GM18907 (cell line): ENCODE results near the gene DPEP1.
A peak's percentile ranks its signal among the peaks of the same experiment; 100 is the strongest.

Source experiments
- ATAC-seq: cut with Tn5 transposase; IDR thresholded peaks from one replicate; pipeline ENCODE4 v1.9.1; 2021; ENCODE audit warnings: mild to moderate bottlenecking, moderate library complexity; ENCODE audit not compliant: unreplicated experiment

The DPEP1 gene

GRCh38 chr16:89678258-89678657 is 64.8 kb downstream of the DPEP1 start:
- ATAC-seq = no peak

GRCh38 chr16:89685916-89686315 is 72.5 kb downstream of the DPEP1 start:
- ATAC-seq = no peak

GRCh38 chr16:89686520-89687091 is 73.2 kb downstream of the DPEP1 start, which contains the start of gene CDK10:
CDK10 (plus strand) TSS chr16:89686689; CDS start chr16:89686711, 22 bp downstream.
- ATAC-seq = peak; percentile 78

GRCh38 chr16:89687092-89687940 is 73.9 kb downstream of the DPEP1 start:
- peak; percentile 58 for ATAC-seq
